OCI-LY3 (cell line): ENCODE data around the gene TXNDC5.

Experiments
- EZH2phosphoT487 ChIP-seq: fragments of 200-600 bp; shearing (Covaris generic); IDR thresholded peaks from 2 replicates; pipeline ENCODE4 v1.6.1; 2018; ENCODE audit warnings: antibody characterized with exemption, mixed run types, low read depth
- TF ChIP-seq, protein P1 (sequence below): fragments of 200-600, 300-600 bp; sonication (generic); IDR thresholded peaks from 2 replicates; pipeline ENCODE4 v1.5.1; 2014; ENCODE audit warnings: antibody characterized with exemption, low read length, low read depth

DNA sequence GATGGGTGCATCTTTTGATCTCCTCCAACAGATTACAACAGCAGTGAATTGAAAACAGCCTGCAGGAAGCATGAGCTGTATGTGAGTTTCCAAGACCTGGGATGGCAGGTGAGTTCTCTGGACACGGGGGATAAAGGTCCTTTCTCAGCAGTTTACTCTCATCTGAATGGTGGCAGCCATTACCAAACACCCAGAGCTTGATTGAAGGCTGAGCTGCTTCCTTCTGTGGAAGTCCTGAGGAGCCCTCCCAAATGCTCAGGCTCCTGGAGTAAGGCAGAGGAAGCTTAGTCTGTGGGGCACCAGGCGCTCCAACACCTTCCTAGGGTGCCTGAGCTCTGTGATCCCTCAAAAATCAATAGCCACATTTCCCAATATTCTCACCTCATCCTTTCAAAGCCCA lies 31.5 kb downstream of the TXNDC5 start:
- TF ChIP-seq, protein P1, sequence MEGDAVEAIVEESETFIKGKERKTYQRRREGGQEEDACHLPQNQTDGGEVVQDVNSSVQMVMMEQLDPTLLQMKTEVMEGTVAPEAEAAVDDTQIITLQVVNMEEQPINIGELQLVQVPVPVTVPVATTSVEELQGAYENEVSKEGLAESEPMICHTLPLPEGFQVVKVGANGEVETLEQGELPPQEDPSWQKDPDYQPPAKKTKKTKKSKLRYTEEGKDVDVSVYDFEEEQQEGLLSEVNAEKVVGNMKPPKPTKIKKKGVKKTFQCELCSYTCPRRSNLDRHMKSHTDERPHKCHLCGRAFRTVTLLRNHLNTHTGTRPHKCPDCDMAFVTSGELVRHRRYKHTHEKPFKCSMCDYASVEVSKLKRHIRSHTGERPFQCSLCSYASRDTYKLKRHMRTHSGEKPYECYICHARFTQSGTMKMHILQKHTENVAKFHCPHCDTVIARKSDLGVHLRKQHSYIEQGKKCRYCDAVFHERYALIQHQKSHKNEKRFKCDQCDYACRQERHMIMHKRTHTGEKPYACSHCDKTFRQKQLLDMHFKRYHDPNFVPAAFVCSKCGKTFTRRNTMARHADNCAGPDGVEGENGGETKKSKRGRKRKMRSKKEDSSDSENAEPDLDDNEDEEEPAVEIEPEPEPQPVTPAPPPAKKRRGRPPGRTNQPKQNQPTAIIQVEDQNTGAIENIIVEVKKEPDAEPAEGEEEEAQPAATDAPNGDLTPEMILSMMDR = no peak
- TF ChIP-seq EZH2phosphoT487 = no peak
